GM18907 (cell line): Measurements from ENCODE around the gene FAM237A.

Experiments used
- ATAC-seq: cut with Tn5 transposase; IDR thresholded peaks from one replicate; pipeline ENCODE4 v1.9.1; 2021; ENCODE audit warnings: mild to moderate bottlenecking, moderate library complexity; ENCODE audit not compliant: unreplicated experiment

FAM237A gene

DNA sequence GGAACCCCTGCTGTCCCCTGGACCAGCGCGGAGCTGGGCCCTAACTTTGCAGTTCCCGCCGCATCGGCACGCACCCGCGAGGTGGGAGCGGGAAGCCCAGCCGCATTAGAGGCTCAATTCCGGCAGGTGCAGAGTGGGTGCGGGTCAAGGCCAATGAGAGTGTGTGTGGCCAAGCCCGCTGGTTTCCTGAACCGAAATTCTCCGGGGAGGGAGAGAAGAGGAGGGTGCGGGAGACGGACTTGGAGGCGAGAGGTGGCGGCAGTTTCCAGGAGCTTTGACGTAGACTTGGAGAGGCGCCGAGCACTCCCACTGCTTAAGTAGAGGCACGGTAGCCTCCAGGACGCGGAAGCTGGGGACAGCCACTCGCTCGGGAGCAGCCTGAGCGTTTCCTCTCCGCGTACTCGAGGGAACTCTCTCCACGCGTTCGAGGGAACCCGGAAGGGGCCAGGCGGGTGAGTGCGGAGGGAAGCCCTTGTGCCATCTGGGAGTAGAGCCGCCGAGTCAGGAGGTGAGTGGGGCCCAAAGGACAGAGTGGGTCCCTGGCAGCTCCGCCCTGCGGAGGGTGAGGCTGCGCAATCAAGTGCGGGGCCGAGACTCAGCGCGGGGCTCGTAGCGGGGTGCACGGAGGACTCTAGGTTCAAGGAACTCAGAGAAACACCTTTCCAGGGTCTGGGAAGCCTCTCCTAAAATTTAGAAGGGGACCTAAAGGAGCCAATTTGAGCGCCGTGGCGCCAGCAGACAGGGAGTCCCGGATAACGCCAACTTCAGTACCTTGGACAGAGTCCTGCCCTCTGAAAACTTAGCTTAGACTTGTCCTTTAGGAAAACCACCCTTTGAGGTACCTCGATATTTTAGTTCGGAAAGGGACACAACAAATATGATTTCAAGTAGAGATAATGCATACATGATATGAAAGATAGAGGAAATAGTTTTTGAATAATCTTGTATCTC, at the start of gene FAM237A:
Gene FAM237A, plus strand, starts transcription at position 413 of the 951 bp plus-strand sequence. CDS start 1,750 bp downstream, outside the sequence.
- ATAC-seq: no peak

DNA sequence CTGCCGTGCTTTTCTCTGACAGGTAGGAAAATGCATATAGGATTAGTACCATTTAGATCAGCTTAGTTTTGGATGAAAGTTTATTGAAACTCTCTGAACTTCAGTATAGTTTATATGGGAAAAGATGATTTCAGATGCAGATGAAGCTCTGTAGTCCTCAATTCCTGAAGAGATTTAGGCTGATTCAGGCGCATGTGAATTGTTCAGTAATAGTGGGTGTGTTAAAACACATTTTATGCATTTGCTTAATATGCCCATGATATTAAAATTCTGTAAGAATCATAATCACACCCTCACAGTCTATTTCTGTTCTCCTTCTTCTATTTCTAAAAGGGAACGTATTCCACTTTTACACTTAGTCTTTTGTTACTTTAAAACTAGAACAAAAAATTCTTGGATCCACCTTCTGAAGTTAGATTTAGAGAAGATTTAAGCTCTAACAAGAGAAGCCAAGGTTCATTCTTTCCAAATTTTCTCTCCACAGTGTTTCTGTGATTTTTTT, 44.5 kb upstream of the FAM237A start:
- ATAC-seq: no peak

GRCh38 chr2:206603243-206603642, 39.0 kb upstream of the FAM237A start:
- ATAC-seq: no peak

DNA sequence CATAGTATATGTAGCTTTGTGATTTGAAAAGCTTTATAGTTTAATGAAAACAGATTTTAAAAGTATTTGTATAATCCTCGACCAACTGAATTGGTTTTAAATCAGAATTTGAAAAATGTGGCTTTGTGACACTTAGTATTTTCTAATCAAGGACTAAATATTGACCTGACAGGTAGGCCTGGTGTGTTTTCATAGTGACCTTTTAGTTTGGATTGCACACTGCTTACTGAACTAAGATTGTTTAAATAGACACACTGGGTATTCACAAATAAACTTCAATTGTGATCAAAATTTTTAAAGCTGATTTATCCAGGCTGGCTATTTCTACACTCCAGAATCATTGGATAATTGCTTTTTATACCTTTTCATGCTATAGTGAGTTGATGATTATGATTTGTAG, 31.8 kb upstream of the FAM237A start:
- ATAC-seq: no peak

- no peak for ATAC-seq
Observed at GRCh38 chr2:206611191-206611590, 31.1 kb upstream of the FAM237A start.

GRCh38 chr2:206611736-206612135, 30.6 kb upstream of the FAM237A start:
- no peak for ATAC-seq

DNA sequence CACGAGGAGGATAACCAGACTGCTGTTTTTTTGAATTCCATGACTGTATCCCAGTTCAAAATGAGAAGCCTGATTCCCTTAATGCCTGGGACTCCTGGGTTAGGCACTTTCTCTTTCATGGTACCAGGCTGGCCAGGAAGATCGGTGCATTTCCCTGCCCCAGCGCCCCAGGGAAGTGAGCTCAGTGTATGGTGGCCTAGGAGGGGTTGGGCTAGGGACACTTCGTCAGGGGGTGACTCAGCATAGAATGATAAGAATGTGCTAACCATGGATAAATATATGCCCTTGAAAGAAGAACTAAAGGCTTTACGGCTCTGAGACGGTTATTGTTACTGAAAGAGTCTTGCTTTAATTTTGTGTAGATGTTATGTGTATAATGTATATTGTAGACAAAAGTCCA, 27.5 kb upstream of the FAM237A start:
- ATAC-seq: no peak

DNA sequence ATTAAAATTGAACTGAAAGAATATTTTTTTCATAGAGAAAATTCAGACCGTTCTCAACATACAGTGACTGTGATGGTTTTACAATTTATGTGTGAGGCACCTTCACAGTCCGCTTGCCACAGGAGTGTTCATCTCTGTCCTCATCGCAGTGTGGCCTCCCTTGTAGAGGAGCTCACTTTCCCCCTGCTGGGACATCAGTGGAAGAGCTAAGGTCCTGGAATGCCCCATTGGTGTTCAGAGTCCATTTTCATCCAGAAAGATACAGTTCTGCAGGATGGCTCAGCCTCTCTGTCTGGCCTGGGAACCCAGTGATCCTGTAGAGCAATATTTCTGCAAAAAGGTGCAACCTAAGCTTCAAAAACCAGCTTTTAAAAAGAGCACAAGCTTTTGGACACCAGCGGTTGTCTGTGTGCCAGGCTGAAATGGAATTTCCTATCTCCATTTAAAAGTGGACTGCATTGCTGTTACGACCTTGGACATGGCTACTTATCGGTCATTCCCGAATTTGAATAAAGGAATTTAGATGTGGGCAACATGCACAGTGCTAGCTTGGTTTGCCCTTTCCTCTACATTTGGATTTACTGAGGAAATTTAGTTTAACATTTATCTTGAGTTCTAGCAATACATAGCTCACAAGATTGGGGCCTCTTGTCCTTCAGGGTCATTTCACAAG, 26.7 kb upstream of the FAM237A start:
- ATAC-seq: no peak

GRCh38 chr2:206616151-206616550, 26.1 kb upstream of the FAM237A start:
- ATAC-seq: no peak

- ATAC-seq: no peak
Observed at GRCh38 chr2:206619011-206619410, 23.3 kb upstream of the FAM237A start.

GRCh38 chr2:206626108-206626507, 16.2 kb upstream of the FAM237A start:
- ATAC-seq: no peak

- no peak for ATAC-seq
Observed at GRCh38 chr2:206627632-206628031, 14.7 kb upstream of the FAM237A start.

- no peak for ATAC-seq
Observed at GRCh38 chr2:206631340-206631739, 10.9 kb upstream of the FAM237A start.

GRCh38 chr2:206635015-206635414, 7.3 kb upstream of the FAM237A start:
- no peak for ATAC-seq

GRCh38 chr2:206639636-206640035, 2.7 kb upstream of the FAM237A start:
- ATAC-seq: no peak

DNA sequence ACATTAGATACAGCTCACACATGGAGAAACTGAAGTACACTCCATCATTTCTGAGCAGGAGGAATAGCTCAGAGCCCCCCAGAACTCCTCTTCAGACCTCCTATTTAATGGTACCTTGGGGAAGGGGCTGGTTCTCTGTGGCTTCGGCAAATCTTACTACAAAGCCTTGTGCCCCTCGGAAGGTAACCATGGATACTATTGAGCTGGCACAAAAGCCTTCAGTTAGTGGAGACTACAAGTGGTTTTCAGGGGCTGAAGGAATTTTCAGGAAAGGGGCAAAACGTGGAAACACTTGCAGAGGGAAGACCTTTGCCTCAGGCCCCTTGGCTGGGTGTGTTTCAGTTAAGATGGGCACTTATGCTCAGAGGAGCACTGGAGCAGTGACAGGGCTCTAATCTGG, 1.1 kb upstream of the FAM237A start:
- no peak for ATAC-seq

DNA sequence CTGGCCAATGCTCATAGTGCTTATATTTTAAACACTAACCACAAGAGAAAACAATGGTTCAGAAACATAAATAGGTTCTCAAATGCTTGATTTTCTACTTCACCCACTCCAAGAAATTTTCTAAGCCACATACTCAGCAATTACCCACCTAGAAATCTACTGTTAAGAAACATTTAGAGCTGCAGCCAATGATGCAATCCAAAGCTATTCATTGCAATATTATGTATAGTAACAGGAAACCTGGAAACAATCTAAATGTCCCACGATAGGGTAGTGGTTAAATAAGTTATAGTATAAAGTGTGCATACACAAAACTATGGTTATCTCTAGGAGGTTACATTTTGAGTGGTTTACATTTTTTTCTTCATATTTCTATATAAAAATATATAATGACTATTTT, 5.7 kb downstream of the FAM237A start:
- ATAC-seq: no peak

- no peak for ATAC-seq
Observed at GRCh38 chr2:206657087-206657486, 14.8 kb downstream of the FAM237A start.

DNA sequence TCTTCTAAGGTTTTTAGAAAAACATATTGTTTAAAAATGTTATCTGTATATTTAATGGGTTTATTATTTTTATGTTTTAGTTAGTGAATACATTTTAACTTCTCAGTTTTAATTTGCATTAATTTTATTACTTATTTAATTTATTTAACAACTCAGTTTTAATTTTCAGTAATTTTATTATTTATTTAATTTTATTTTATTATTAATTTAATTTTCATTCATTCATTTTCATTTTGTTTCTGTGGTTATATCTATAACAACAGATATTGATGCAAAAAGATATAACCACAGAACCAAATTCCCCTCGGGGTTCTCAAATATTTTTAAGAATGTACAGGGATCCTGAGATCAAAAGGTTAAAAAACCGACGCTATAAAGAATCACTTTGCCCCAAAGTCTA, 23.0 kb downstream of the FAM237A start:
- ATAC-seq: no peak

GRCh38 chr2:206670531-206671319, 28.4 kb downstream of the FAM237A start:
- no peak for ATAC-seq

- ATAC-seq: no peak
Observed at GRCh38 chr2:206683546-206683945, 41.3 kb downstream of the FAM237A start.
